Stimulated activated CD4-positive, alpha-beta T cell treated with anti-CD3 and anti-CD28 coated beads, TNF-alpha, amount 100 ng/mL, for 4 hours (primary cell): Measurements from ENCODE around the gene NKAPL.
"Not testable (repeated sequence)": the region's sequence is repeated elsewhere in the genome, so short reads cannot be mapped to it uniquely, and the experiment has no call there.

Experiments used
- DNase-seq, 3 experiments: peaks; one replicate each; pipeline ENCODE4 v3.0.0-alpha.2; 2020; ENCODE audit warnings: low read depth in 3 of 3

The NKAPL gene

DNA sequence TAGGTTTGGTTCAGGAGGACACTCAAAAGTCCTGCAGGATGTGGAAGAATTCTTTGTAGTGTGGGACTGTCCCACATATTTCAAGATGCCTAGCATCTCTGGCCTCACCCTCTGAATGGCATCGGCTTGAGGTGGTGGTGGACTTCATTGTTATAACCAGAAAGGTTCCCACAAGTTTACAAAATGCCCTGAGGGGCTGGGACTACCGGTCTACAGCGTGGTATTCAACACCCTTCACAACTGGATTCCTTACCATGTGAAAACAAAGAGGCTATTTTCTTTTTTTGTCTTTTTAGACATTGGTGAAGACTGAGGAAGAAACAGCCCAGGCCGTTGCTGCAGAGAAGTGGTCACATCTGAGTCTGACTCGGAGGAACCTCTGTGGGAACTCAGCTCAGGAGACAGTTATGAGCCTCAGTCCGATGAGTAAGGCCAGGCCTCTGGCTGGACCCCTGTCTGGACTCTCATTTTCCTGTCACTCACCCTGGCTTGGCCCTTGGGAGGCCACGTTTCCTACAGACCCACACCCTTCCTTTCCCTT, 37.5 kb downstream of the NKAPL start:
- no peak for DNase-seq

DNA sequence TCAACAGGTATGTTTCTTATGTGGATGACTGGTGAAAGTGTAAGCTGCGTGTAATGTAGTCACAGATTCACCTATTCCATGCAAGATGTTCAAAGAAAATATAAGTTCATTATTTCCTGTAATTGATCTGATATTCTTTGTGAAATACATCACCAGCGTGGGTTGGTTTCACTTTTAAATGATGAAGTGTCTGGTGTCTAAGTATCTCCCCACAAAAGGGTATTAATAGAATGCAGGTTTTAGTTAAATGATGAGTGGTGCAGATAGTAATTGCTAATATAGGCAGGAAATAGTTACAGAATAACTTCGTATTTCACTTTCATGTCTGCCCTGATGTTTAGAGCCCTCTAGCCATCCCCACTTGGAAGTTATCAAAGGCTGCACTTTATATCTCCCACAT, 44.5 kb downstream of the NKAPL start:
- DNase-seq: no peak

DNA sequence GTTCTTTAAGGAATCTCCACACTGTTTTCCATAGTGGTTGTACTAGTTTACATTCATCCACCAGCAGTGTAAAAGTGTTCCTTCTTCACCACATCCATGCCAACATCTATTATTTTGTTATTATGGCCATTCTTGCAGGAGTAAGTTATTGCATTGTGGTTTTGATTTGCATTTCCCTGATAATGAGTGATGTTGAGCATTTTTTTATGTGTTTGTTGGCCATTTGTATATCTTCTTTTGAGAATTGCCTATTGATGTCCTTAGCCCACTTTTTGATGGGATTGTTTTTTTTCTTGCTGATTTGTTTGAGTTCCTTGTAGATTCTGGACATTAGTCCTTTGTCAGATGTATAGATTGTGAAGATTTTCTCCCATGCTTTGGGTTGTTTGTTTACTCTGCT, 47.3 kb downstream of the NKAPL start:
- not testable (repeated sequence) for DNase-seq
